ENCODE data around the gene SP100.

The SP100 gene

DNA sequence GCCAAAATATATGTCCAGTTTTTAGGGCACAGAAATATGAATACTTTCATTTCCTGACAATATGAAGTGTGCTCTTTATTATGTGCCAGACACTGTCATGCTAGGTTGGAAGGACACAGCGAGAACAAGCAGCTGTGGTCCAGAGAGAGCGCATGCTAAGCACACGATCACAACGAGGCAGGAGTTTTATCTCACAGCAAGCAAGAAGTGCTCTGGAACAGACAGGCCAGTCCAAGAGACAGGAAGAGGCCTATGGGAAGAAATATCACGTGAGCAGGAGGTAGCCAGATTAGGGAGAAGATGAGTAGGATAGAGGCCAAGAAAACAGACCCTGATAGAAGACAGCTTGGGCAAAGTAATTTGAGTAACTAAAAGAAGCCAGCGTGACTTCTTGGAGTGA is 161.1 kb downstream of the SP100 start:
- DNase-seq (ENCODE audit: low spot score): no peak
- TF ChIP-seq CTCF (IDR thresholded peaks at IDR 0.05; ENCODE audit: extremely low read depth, missing control alignments): no peak

GRCh38 chr2:230578106-230578505 is 162.1 kb downstream of the SP100 start:
- DNase-seq (ENCODE audit: low spot score): no peak
- no peak for TF ChIP-seq CTCF (IDR thresholded peaks at IDR 0.05; ENCODE audit: extremely low read depth, missing control alignments)

- no peak for TF ChIP-seq CTCF (IDR thresholded peaks at IDR 0.05; ENCODE audit: extremely low read depth, missing control alignments)
- DNase-seq (ENCODE audit: low spot score): peak; percentile 49
These were observed 166.9 kb downstream of the SP100 start for GRCh38 chr2:230582851-230583283.

- DNase-seq (ENCODE audit: low spot score): no peak
These were observed 167.6 kb downstream of the SP100 start for GRCh38 chr2:230583581-230583980.

GRCh38 chr2:230586328-230586982 is 170.5 kb downstream of the SP100 start:
- DNase-seq (ENCODE audit: low spot score): no peak
- TF ChIP-seq CTCF (IDR thresholded peaks at IDR 0.05; ENCODE audit: extremely low read depth, missing control alignments): no peak

More at GRCh38 chr2:230583581-230583980, 167.6 kb downstream of the SP100 start:
- TF ChIP-seq CTCF (IDR thresholded peaks at IDR 0.05; ENCODE audit: extremely low read depth, missing control alignments): no peak

DNA sequence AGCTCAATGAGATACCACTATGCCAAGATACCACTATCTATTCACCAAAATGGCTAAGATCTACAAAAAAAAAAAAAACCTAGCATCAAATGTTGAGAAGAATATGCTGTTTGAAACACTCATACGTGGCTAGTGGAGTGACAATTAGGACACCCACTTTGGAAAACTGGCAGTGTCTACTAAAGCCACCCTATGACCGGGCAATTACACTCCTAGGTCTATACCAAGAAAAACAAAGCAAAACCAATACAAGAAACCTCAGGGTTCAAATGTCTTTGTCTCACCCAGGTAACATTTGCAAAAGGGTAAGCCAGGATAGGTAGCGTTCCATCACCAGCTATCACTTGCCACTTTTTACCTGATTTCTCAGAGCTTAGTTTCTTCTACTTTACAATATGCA is 173.0 kb downstream of the SP100 start:
- no peak for DNase-seq (ENCODE audit: low spot score)
- no peak for TF ChIP-seq CTCF (IDR thresholded peaks at IDR 0.05; ENCODE audit: extremely low read depth, missing control alignments)

DNA sequence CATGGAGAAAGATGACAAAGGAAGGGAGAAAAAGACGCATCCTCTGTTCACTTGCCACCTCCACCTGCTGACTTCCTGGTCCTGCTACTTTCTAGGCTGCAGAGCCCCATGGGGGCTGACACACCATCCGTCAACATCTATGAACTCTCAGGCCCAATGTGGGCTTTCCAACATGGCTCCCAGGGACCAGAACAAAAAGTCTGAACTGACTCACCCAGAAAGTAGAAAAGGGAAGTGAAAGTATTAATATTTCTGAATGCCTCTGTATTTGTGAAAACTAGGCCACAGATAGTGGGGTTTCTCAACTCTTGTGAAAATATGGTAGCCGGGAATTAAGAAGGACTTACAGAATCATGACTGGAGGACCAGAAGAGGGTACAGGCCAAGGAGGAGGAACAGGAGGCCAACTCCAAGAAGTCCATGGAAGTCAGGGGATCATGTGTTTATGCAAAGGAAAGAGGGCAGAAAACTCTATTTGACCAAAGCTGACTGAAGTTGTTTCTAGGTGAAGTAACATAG is 173.6 kb downstream of the SP100 start:
- DNase-seq (ENCODE audit: low spot score): peak; percentile 68
- TF ChIP-seq CTCF (IDR thresholded peaks at IDR 0.05; ENCODE audit: extremely low read depth, missing control alignments): no peak
